GM19238 (cell line): Measurements from ENCODE around the gene SLC12A8.

Experiments used
- DNase-seq: peaks from one replicate; pipeline ENCODE4 v3.0.0; 2011; ENCODE audit warnings: low spot score; ENCODE audit not compliant: insufficient read length

SLC12A8 gene

DNA sequence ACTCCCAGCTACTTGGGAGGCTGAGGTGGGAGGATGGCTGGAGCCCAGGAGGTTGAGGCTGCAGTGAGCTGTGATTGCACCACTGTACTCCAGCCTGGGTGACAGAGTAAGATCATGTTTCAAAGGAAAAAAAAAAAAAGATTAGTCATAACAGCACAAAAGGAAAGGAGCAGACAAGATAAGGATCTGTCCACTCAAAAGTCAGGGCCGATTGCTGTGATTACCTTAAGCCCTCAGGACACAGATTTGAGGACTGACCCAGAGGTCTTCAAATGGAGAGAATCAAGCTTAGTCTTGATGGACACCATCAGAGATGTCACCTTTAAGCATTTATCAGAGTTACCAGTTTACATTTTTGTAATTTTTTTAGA, 132.9 kb downstream of the SLC12A8 start:
- DNase-seq = no peak

DNA sequence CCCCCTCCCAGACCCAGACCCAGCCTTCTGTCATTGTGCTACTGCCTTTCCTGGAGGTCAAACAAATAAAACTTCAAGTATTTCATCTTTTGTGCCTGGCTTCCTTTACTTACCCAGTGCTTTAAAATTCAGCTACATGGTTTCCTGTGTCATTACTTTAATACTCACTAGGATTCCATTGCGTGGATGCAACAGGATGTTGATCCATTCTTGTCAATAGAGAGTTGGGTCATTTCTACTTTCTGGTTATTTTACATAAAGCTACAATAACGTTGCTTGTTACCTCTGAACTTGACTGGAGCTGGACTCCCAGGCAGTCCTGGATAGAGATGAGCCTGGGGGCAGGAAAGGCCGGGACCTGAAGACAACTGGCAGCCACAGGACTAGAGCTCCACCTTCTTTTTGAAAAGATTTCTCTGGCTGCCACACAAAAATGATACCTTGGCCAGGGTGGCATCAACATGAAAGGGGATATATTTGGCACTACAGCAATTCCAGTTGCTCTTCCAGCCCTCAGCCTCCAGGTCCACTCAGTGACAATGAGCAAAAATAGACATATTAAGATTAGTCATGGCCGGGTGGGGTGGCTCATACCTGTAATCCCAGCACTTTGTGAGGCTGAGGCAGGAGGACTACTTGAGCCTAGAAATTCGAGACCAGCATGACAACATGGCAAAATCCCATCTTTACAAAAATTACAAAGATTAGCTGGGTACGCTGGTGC, 133.4 kb downstream of the SLC12A8 start:
- no peak for DNase-seq

DNA sequence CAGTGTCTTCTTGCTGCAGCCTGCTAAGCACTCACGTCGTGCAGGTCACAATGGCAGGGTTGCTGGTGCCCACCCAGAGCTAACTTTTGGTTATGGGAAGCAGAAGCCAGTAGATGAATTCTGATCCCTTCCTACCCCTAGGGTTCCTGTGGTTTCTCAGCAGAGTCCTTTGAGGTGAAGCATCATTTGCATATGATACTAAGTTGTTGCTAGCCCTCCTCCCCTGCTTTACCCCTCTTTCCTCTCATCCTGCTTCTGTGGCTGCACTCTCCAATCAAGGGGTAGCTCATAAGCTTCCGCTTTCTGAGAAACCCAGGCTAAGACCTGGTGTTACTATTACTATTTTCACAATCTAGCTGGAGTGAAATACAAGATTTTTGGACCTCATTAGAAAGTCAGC, 134.7 kb downstream of the SLC12A8 start:
- no peak for DNase-seq

DNA sequence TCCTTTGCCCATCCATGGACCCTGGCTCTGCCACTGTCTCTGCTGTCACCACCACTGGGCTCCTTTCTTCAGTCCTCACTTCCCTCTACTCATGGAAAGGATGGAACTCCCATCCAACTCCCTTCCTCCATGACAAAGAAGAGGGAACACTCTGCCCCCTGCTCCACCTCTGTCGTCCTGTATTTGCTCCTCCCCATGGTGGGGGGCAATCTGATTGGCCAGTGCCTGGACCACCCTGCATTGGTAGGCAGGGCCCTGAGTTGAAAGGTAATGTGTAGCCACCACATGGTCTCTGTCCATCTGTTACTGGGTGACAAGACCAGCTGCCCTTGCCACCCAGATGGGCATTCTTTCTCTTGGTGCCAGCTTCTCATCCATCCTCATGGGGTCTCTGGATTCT, 136.1 kb downstream of the SLC12A8 start:
- no peak for DNase-seq

DNA sequence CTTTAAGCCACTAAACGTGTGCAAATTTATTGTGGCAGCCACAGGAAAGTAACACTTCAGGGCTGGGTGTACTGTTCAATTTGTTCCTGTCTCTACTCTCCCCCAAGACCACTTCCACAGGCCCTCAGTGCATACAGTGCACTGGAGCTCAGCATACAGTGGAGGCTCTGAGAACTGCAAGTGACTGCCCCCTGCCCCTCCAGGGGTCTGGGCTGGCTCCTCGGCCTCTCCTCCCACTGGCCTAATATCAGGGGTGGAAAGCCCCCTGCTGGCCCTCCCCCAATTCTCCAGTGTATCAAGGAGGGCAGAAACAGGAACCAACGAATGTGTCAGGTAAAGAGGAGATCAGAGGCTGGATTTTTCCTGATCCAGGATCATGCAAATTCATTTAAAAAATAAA, 136.8 kb downstream of the SLC12A8 start:
- no peak for DNase-seq

DNA sequence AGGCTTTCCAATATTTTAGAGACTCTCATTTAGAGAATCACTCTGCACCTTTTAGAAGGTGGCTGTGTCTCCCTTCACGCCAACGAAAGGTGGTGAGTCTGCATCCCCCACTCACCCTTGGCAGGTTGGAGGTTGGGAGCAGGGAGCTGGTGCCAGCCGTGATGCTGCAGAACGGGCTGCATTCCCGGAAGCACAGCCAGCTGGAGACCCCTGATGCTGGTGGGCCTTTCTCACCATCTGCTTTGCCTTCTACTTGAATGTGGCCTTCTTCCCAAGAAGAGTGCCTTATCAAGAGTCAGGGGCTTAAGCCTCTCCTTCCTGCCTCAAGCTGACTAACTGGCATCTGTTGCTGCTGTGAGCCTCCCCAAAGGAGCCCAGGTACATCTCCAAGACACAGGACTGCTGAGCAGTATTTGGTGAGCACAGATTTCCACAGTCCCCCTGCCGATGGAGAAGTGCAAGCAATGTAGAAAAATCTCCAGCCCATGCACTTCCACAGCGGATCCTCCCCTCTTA, 139.1 kb downstream of the SLC12A8 start:
- DNase-seq = no peak

DNA sequence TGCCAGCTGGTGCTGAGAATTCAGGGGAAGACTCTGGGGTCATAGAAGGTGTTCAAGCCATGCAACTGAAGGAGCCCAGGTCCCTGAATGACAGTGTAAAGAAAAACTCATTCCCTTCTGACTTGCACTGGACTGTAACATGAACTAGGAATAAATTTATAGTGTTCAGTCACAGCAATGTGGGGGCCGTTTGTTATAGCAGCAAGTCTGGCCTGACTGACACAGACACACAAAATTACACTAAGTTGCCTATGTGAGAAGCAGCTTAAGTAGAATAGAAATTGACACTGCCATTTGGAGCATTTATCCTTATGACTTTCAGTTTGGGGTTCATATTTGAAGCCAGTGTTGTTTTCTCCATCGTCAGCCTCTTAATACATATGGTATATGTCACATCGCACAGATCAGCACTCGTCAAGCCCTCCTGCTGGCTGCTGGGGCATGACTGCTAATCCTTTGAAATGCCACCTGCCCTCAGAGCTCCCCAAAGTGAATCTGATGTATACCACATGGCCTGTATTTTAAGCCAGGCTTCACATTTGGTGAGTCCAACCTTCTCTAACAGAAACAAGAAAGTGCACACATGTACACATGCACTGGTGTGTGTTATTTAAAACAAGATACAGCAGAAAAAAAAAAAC, 139.7 kb downstream of the SLC12A8 start:
- DNase-seq = no peak

DNA sequence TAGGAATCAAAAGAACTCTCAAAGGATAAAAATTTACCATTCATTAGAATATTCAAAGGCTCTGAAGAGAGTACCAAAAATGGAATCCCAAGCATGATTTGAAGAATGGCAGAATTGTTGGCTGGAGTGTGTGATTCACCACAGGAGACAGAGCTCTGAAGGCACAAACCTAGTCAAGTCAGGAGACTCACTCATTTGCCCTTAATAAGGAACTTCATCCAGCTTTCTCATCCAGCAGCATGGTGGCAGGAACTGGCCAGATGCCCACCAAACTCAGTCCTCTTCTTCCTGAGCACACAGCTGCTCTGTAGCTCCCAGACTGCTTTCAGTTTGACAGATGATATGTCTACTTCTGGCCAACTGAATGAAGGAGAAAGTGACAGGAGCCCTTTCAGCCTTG, 140.2 kb downstream of the SLC12A8 start:
- no peak for DNase-seq

DNA sequence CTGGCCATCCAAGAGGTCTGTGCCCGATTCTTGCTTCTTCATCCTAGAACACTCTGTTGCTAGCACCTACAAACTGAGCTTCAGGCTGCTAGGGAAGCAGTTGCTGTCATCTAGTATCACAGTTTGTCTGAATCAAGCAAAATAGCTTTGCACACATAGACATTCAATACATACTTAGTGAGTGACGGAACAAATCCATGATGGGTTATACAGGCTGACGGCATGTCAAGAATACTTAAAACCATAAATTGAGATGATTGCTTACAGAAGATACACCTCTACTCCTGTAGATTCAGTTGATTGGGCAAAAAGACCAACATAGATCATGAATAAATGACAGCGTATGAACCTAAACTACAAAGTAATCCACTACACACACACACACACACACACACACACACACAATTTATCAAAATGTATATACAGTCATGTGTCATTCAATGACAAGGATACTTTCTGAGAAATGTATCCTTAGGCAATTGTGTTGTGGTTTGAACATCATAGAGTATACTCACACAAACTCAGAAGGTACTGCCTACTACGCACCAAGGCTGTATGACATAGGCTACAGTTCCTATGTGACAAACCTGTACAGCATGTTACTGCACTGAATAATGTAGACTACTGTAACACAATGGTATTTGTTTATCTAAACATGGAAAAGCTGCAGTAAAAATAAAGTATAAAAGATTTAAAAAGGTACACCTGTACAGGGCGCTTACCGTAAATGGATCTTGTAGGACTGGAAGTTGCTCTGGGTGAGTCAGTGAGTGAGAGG, 142.4 kb downstream of the SLC12A8 start:
- no peak for DNase-seq

DNA sequence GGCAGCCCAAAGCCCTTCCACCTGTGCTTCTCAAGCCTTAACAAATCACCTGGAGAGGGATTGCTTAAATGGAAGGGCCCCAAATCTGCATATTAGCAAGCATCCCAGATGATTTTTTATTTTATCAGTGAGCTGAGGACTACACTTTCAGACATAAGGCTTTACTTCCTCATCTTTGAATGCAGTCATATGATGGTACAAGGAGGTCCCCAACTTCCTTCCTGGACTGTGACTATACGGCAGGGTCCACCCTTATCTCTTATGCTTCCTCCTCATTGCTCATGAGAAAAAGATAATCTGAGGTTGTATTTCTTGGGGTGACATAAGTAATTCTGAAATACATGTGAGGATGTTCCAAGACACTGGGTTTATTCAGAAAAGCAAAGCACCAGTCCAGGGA, 143.1 kb downstream of the SLC12A8 start:
- no peak for DNase-seq

DNA sequence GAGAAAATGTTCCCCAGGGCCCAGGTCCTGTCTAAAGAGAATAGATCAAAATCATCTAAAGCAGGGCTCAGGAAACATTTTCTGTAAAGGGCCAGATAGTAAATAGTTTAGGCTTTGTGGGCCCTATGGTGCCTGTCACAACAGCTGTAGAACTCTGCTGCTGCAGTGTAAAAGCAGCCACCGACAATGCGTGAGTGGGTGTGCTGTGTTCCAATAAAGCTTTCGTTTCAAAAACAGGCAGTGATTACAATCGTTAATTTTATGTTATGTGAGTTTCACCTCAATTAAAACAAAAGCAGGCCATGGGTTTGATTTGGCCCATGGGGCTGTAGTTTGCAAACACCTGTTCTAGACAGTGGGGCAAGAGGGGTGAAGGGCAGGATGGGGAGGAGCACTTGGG, 144.3 kb downstream of the SLC12A8 start:
- DNase-seq = no peak

DNA sequence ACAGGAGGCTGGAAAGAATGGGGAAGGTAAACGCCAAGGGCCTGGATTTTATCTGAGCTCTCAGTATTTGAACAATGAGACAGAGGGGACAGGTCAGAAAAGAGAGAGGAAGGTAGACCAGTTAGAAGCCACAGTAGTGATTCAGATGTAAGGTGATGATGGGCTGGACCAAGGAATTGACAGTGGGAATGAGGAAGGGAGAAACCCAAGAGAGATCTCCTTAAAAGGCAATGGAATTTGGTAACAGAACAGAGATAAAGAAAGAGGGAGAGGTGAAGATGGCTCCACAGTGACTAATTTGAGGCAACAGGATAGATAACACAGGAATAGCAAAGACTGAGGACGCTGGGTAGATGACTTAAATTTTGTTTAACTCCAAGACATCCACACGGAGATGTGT, 145.3 kb downstream of the SLC12A8 start:
- no peak for DNase-seq

DNA sequence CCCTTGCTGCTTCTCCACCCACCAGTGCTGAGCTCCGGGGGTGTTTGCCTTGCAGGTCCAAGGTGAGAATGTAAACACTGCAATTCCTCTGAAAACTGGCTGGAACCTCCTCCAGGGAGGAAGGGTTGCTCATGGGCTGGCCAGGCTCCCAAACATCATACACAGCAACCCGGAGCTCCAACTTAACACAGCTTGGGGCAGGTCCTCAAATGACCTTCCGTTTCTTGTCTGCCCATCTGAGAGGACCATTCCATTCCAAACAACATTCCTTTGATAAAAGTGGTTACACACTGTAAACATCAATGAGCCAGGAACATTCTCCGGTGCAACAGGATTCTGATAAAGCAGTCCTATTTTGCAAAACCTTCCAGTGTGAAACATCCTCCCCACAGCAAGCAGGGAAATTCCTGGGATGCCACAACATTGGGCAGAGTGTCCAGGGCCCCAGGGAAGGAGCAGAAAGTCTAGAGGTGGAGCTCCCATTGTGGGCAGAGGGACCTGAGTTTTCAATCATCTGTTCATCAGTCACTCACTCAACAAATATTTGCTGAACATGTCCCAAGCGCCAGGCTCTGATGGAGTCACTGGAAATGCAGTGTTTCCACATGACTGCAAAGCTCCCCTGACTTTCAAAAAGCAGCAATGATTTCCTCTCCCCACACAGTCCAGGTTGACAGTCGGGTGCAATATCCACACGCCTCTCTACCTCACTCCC, 149.5 kb downstream of the SLC12A8 start:
- no peak for DNase-seq

DNA sequence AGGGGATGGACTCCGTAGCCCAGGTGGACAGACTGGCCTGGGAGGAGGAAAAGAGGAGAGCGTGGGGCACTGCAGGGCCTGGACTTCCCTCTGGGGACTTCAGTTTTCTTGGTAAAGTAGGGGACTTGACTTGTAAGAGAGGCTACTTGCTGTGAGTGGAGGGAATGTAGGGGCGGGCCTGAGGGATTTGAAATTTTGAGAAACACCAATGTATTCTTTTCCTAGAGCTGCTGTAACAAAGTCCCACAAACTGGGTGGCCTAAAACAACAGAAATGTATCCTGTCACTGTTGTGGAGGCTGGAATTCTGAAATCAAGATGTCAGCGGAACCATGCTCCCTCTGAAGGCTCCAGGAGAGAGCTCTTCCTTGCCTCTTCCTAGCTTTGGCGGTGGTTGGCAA, 150.9 kb downstream of the SLC12A8 start:
- no peak for DNase-seq

DNA sequence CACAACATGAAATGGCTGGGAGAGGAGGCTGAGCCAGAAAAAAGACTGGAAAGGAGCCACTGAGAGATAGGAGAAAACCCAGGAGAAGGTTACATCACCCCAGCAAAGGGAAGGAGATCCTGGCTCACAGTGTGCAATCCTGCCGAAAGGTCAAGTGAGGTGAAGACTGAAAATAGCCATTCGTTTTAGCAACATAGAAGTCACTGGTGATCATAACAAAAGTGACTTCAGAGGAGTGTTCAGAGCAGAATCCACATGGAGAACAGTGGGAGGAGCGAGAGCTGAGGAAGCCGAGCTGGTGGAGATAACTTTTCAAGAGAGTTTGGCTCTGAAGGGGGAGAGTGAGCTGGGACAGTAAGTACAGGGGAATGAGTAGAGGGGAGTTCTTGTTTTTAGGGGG, 151.4 kb downstream of the SLC12A8 start:
- DNase-seq = no peak

DNA sequence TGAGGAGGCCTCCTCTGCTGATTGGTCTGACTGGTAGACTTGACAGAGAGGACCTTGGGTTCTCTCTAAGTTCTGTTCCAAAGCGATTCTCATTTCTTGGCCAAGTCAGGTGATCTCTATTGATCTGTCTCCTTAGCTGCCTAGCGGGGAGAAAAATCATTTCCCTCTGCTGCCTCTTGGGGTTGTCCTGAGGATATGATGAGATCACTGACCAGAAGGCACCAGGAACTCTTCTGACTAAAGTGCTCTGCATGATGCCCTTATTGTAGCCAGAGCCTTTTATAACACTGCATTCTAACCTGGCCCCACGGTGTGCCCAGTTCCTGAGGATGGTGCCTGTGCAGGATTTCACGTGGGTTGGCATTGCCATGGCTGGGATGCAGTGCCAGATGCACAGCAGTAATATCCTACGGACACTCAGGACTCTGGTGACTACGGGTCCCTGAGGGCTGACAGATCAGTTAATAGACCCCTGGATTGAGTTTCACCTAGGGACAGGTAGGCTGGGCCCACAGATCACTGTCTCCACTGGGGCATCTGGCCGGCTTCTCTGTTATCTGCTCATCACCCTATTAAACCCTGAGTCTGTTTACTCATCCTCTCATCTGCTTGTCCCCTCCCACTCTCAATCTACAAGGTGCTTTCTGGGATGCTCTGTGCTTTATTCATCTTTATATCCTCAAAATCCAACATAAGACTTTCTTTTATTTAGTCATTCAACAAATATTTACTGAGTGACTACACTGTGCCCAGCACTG, 152.9 kb downstream of the SLC12A8 start:
- no peak for DNase-seq

DNA sequence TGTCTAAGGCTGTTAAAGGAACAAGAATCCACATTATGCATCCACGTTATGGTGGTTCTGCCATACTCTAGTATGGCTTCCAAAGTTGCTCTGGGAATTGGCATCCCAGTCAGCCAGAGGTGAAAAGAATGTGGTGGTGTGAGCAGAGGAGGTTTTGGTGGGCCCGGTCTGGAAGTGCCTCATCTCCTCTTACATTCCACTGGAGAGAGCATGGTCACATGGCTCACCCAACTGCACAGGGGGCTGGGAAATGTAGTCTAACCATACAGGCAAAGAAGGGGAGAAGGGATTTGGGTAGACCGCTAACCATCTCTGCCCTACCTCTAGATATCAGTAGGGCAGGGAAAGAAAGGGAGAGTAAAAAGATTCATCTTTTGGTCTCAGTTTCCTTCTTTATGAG, 153.6 kb downstream of the SLC12A8 start:
- DNase-seq = no peak

DNA sequence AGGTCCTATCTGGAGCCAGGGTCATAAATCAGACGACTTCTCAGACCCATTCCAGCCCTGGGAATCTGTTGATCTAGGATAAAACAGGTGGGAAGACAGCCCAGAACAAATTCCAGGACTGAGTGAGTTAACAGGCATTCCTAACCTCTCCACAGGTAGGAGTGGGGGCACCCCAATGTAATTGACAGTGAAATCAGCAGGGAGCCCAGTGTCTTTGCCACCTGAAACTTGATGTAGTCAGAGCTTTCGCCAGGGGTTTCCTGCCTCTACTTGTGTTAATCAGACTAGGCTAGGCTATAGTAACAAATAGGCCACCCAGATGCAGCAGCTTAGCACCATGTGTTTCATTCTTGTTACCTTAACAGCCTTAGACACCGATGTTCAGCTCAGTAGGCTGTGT, 154.0 kb downstream of the SLC12A8 start:
- no peak for DNase-seq

DNA sequence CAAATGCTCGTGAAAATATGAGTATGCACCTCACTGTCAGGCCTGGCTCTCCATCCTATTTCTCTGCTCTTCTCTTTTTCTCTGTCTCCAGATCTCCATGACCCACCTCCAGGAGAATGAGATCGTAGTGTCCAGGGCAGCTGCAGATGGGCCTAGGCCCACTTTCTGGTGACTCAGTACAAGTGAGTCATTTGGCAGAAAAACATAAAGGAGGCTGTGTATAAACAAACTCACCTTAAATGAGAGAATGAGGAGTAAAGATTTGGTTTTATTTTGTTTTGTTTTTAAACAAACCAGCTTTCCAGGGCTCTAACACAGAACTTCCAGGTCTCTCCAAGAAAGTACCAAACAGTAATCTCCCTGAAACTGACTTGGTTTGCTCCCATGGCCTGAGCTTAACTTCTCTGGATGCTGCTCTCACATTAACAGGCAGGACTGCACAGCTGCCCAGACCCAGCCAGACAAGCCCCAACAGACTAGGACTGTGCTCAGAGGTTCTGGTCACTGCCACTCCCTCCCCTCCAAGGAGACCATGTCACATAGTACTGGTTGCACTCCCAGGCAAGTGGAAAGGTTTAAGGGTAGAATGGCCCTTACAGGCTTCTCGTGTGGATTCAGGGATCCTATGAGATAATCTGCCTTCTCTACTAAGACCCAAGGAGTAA, 155.2 kb downstream of the SLC12A8 start:
- no peak for DNase-seq

DNA sequence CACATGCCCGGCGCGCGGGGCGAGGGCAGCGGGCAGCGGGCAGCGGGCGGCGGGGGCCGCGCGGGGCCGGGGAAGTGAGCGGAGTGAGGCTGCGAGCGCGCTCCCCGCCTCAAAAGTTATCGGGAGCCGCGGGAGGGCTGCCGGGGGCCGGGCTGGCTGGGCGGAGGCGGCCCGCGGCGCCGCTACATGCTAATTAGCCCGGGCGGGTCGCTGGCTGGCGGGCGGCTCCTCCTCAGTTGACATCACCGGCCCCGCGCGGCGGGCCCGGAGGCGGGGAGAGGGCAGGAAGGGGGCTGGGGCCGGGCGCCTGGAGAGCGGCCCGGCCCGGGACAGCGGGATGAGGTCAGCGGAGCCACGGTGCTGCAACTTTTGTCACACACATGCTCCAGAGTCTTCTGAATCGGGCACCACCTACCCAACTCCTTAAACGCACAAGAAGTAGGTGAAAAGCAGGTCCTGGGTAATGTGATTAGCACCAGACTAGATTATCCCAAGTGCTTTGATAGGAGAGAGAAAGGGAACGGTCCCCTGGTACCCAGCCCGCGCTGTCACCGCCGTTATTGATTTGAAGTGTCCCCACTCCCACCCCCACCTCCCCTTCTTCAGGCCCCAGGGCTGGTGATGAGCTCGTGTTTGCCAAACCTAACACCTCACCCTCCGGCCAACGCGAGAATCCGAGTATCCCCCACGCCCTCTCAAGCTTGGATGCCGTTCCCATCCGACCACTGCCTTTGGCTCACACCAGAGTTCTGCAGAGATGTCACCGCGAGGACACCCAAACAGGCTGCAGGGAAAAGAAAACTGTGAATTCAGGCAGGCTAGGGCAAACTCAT, 156.4 kb downstream of the SLC12A8 start, which contains the start of gene HEG1:
HEG1 (minus strand) TSS at position 85 of the 833 bp plus-strand sequence. CDS start 107 bp downstream, outside the sequence.
- peak; percentile 90 for DNase-seq
